HepG2 (cell line): ENCODE data around the gene ADAMTS2. TPM values are rescaled to one million over a fixed set of nuclear protein-coding genes. Genes with fewer than 3 reads are reported as not detected.

Source experiments
- ATAC-seq: fragments of 200-7000 bp; cut with Tn5 transposase; 3 replicates; pipeline ENCODE4 v1.9.1; 2020; ENCODE audit warnings: mild to moderate bottlenecking, moderate library complexity
- BruUV-seq: library from RNA; stranded (reverse); fragments of 400-500 nt; replicated peaks from 2 replicates; lab custom pipeline; 2021; lab: Mats Ljungman, UMichigan
- CTCF ChIA-PET: fragments of 300-600 bp; formaldehyde crosslinking; extraction: SDS; loops from one replicate; lab custom pipeline; 2021; ENCODE audit warnings: low total read pairs, inconsistent platforms, low intra/inter-chr PET ratio; lab: Yijun Ruan, JAX
- POLR2A ChIA-PET: fragments of 350-600 bp; sonication (Branson Sonifier 250); formaldehyde crosslinking; loops from one replicate; lab custom pipeline; 2020; ENCODE audit warnings: antibody characterized with exemption, inconsistent platforms; lab: Yijun Ruan, JAX
- DNase-seq: peaks from one replicate; pipeline ENCODE4 v3.0.0-alpha.2; 2015; ENCODE audit warnings: low spot score
- FAIRE-seq: peaks from 3 replicates; lab custom pipeline; 2011; peaks lifted over from hg19 to GRCh38; lab: Jason Lieb, UNC
- H2AFZ ChIP-seq: one replicate; pipeline ENCODE4 v1.6.1; 2011; ENCODE audit warnings: low read length, inconsistent platforms
- H3K27ac ChIP-seq: fragments of 300-600 bp; 3 replicates; pipeline ENCODE4 v1.8.0; 2011; ENCODE audit warnings: mixed run types, mild to moderate bottlenecking, mixed read lengths, low read length, inconsistent platforms; ENCODE audit not compliant: insufficient read depth; ENCODE audit errors: extremely low read length
- H3K27me3 ChIP-seq, 2 experiments: fragments of 200-600 bp in 1 of 2; 2 replicates in 1 of 2; 3 replicates in 1 of 2; pipeline versions ENCODE4 v1.6.0 to v1.8.0; 2011; ENCODE audit warnings: low read length in 2 of 2, mild to moderate bottlenecking in 2 of 2, moderate library complexity in 2 of 2, inconsistent platforms in 1 of 2; ENCODE audit not compliant: insufficient read depth in 2 of 2, control insufficient read depth in 1 of 2
- H3K36me3 ChIP-seq, 2 experiments: fragments of 200-600 bp in 1 of 2; replicated peaks in 1 of 2; 2 replicates in 1 of 2; 3 replicates in 1 of 2; pipeline versions ENCODE4 v1.5.1 to v1.8.0; 2011; ENCODE audit warnings: low read length in 2 of 2, inconsistent platforms in 1 of 2; ENCODE audit not compliant: insufficient read depth in 2 of 2, control insufficient read depth in 1 of 2
- H3K4me1 ChIP-seq: 2 replicates; pipeline ENCODE4 v1.5.1; 2012; ENCODE audit warnings: low read length, inconsistent platforms; ENCODE audit not compliant: insufficient read depth
- H3K4me2 ChIP-seq: 2 replicates; pipeline ENCODE4 v1.6.0; 2011; ENCODE audit warnings: low read depth, low read length, inconsistent platforms
- H3K4me3 ChIP-seq, 3 experiments: fragments of 200-600 bp in 1 of 3; sonication (generic), shearing (Covaris generic) in 1 of 3; replicated peaks in 1 of 3; 2 replicates each; pipeline ENCODE4 v1.5.1; 2011 to 2016; ENCODE audit warnings: low read length in 3 of 3, inconsistent platforms in 2 of 3, low read depth in 2 of 3, mild to moderate bottlenecking in 2 of 3, control low read depth in 1 of 3, mixed read lengths in 1 of 3; ENCODE audit not compliant: insufficient read depth in 1 of 3
- H3K79me2 ChIP-seq: one replicate; pipeline ENCODE4 v1.6.1; 2011; ENCODE audit warnings: low read length, inconsistent platforms; ENCODE audit not compliant: insufficient read depth
- H3K9ac ChIP-seq: 2 replicates; pipeline ENCODE4 v1.6.0; 2011; ENCODE audit warnings: mild to moderate bottlenecking, low read depth, low read length, inconsistent platforms; ENCODE audit not compliant: insufficient read depth
- H3K9me3 ChIP-seq: 2 replicates; pipeline ENCODE4 v1.5.1; 2012; ENCODE audit warnings: mild to moderate bottlenecking, low read length
- H4K20me1 ChIP-seq: 2 replicates; pipeline ENCODE4 v1.6.0; 2011; ENCODE audit warnings: inconsistent platforms, mild to moderate bottlenecking, low read length, moderate library complexity; ENCODE audit not compliant: insufficient read depth
- ATAD3A ChIP-seq: sonication (generic); formaldehyde crosslinking; IDR thresholded peaks from 2 replicates; pipeline ENCODE4 v1.4.0; 2020; ENCODE audit warnings: missing genetic modification reagents
- KDM1A ChIP-seq: IDR thresholded peaks from 2 replicates; pipeline ENCODE4 v1.6.1; 2016; ENCODE audit warnings: missing compliant biosample characterization
- NFE2L1 ChIP-seq: sonication (generic); formaldehyde crosslinking; IDR thresholded peaks from 2 replicates; pipeline ENCODE4 v1.4.0; 2020; ENCODE audit warnings: missing genetic modification reagents, mild to moderate bottlenecking, borderline replicate concordance
- PHB2 ChIP-seq: fragments of 450-650 bp; IDR thresholded peaks from 2 replicates; pipeline ENCODE4 v1.6.1; 2018; ENCODE audit not compliant: partially characterized antibody
- PHF21A ChIP-seq: sonication (generic); formaldehyde crosslinking; IDR thresholded peaks from 2 replicates; pipeline ENCODE4 v1.5.0; 2020; ENCODE audit warnings: mild to moderate bottlenecking, missing genetic modification reagents
- ZBTB21 ChIP-seq: sonication (generic); formaldehyde crosslinking; IDR thresholded peaks from 2 replicates; pipeline ENCODE4 v1.4.0; 2020; ENCODE audit warnings: missing genetic modification reagents
- ZNF180 ChIP-seq: sonication (generic); formaldehyde crosslinking; IDR thresholded peaks from 2 replicates; pipeline ENCODE4 v1.4.0; 2020; ENCODE audit warnings: low read depth, missing genetic modification reagents, borderline replicate concordance
- ZNF543 ChIP-seq: sonication (generic); formaldehyde crosslinking; IDR thresholded peaks from 2 replicates; pipeline ENCODE4 v1.4.0; 2020; ENCODE audit warnings: mild to moderate bottlenecking, missing genetic modification reagents
- WGBS: methylation state at CpG from one replicate; pipeline ENCODE4 v1.1.6; 2017; ENCODE audit warnings: low lambda C conversion rate; 5-methylcytosine and 5-hydroxymethylcytosine counted together
- in situ Hi-C: cut with HindIII; loops from 2 replicates; pipeline ENCODE4 v1.10.0; 2017; ENCODE audit warnings: low pct_unique_long_range_greater_than_20kb; ENCODE audit not compliant: extremely low pct_ligation_motif_present
- intact Hi-C: fragments of 100-400 bp; cut with micrococcal nuclease; formaldehyde crosslinking; loops from one replicate; pipeline ENCODE4 v1.10.0; 2022; ENCODE audit not compliant: unreplicated experiment
- polyA plus RNA-seq, 8 experiments: library from polyadenylated mRNA; depleted of rRNA in 3 of 8; stranded (reverse) in 7 of 8; unstranded in 1 of 8; fragments of >200 nt; fragmentation: Illumina TruSeq in 4 of 8; extraction: Trizol in 4 of 8; gene quantifications; 2 replicates each; pipeline versions ENCODE4 v1.2.1 to v1.2.3, GENCODE V29; 2011 to 2016; ENCODE audit warnings: low read depth in 4 of 8, missing spikeins in 1 of 8, mixed read lengths in 1 of 8; ENCODE audit not compliant: insufficient read depth in 1 of 8
- total RNA-seq, 5 experiments: library from RNA; depleted of rRNA; stranded (reverse); fragments of >200 nt; fragmentation: Illumina TruSeq; extraction: Trizol; gene quantifications; 2 replicates each; pipeline ENCODE4 v1.2.3, GENCODE V29; 2016; ENCODE audit warnings: low read depth in 1 of 5
- TF ChIP-seq, protein P1 (sequence below): sonication (generic); formaldehyde crosslinking; IDR thresholded peaks from 2 replicates; pipeline ENCODE4 v1.5.1; 2020; ENCODE audit warnings: missing genetic modification reagents, mild to moderate bottlenecking, borderline replicate concordance
- TF ChIP-seq, protein P2 (sequence below): fragments of 450-650 bp; IDR thresholded peaks from 2 replicates; pipeline ENCODE4 v1.6.1; 2016

The ADAMTS2 gene
- total and polyA plus RNA-seq, 2 of the 13 experiments (the other 11 are each of a cell fraction or from before 2014, with no cell fraction given), result 0.24 to 3.5 TPM

DNA sequence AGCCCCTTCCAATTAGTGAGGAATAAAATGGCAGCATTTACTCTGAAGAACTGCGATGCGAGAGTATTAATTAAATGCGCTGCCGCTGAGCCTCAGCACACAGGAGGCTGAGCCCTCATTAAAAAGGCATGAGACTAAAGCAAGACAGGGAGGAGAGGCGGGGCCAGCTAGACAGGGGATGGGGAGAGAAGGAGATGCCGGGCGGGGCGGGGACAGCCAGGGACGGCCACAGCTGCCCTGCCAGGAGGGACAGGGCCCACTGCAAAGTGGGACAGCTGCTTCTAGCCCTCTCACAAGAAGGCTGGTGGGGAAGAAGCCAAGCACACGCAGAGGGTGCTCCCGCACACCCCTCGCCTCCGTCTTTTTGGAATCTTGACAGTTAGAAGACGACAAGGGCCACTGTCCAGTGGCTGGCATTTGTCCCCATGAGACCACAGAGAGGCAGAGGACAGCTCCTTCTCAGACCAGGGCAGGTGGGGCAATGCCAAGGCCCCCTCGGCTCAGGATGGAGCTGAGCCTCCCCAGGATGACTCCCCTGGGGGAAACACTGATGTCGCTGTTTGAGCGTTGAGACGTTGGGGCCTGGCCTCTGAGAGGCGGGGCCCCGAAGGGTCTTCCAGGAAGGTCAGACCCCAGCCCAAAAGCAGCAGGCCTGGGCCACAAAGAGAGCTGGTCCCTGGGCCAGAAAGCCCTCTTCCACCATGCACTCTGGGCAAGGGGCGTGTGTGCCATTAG lies 26.9 kb downstream of the ADAMTS2 start:
- no peaks in the 10 kb centered on the region for H3K36me3 ChIP-seq
- no peaks in the 10 kb centered on the region for H4K20me1 ChIP-seq
- no peak for FAIRE-seq
- H3K4me3 ChIP-seq, result no peak overlapping the region
- H2AFZ ChIP-seq, result no peak overlapping the region
- no peaks in the 10 kb centered on the region for H3K79me2 ChIP-seq
- DNase-seq, result no peak
- no peak overlapping the region for H3K27ac ChIP-seq
- BruUV-seq, result no TSS peak
- H3K9ac ChIP-seq, result no peak overlapping the region
- peaks cover 10 to 21% of the 10 kb centered on the region in 2 experiments for H3K27me3 ChIP-seq
- TF ChIP-seq ZNF180 (CRISPR knock-in tag) (no peak), KDM1A (CRISPR knock-in tag) (no peak), ZBTB21 (CRISPR knock-in tag) (no peak), ATAD3A (no peak), PHB2 (no peak), PHF21A (CRISPR knock-in tag) (no peak), ZNF543 (CRISPR knock-in tag) (no peak)
- ATAC-seq, result no peak
- no peaks in the 10 kb centered on the region for H3K9me3 ChIP-seq
- intact Hi-C loops (no loop called here), in situ Hi-C loops (no loop called here)
- no peak overlapping the region for H3K4me2 ChIP-seq
- ChIA-PET CTCF (no interaction called here), POLR2A (no interaction called here)
- H3K4me1 ChIP-seq, result no peaks in the 10 kb centered on the region
- WGBS, result 61% methylated on average over 9 of the region's 21 CpGs

DNA sequence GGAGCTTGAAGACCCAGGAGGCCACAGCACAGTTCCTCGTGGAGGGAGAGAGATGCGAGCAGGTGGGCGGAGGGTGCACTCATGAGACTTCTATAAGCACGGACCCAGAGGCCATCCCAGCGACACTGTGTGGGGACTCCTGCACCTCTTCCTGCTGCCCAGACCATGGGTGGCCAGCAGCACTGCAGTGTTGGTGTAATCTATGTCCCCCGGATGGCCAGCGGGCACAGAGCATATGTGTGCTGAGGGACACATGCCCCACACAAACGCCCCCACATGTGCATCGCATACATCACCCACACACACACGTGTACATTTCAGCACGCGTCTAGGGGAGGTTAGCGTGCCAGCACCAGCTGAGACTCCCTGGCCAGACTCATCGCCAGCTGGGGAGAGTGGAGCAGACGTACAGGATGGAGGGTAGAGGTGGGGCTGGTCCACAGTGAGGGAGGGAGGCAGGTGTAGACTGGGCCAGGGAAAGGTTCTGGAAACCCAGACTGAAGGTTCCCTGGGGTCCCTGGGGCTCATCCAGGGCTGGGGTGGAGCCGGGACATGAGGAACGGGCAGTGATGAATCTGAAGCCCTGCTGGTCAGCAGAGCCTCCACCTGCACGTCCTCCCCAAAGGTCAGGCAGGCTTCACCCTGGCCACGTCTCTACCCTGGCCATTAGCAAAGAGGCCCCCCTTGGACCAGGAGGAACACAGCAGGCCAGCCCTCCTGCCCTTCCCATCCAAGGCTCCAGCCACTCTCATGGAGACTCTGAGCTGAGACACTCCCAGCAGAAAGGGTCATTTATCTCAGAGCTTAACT lies 27.6 kb downstream of the ADAMTS2 start:
- no peak overlapping the region for H3K4me3 ChIP-seq
- no peak for TF ChIP-seq NFE2L1 (CRISPR knock-in tag)
- TF ChIP-seq, protein P1, sequence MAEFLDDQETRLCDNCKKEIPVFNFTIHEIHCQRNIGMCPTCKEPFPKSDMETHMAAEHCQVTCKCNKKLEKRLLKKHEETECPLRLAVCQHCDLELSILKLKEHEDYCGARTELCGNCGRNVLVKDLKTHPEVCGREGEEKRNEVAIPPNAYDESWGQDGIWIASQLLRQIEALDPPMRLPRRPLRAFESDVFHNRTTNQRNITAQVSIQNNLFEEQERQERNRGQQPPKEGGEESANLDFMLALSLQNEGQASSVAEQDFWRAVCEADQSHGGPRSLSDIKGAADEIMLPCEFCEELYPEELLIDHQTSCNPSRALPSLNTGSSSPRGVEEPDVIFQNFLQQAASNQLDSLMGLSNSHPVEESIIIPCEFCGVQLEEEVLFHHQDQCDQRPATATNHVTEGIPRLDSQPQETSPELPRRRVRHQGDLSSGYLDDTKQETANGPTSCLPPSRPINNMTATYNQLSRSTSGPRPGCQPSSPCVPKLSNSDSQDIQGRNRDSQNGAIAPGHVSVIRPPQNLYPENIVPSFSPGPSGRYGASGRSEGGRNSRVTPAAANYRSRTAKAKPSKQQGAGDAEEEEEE, result no peak
- TF ChIP-seq, protein P2, sequence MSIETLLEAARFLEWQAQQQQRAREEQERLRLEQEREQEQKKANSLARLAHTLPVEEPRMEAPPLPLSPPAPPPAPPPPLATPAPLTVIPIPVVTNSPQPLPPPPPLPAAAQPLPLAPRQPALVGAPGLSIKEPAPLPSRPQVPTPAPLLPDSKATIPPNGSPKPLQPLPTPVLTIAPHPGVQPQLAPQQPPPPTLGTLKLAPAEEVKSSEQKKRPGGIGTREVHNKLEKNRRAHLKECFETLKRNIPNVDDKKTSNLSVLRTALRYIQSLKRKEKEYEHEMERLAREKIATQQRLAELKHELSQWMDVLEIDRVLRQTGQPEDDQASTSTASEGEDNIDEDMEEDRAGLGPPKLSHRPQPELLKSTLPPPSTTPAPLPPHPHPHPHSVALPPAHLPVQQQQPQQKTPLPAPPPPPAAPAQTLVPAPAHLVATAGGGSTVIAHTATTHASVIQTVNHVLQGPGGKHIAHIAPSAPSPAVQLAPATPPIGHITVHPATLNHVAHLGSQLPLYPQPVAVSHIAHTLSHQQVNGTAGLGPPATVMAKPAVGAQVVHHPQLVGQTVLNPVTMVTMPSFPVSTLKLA, result peak; percentile 89
- no peak overlapping the region for H3K9ac ChIP-seq
- intact Hi-C loops (no loop called here), in situ Hi-C loops (no loop called here)
- H3K79me2 ChIP-seq, result no peaks in the 10 kb centered on the region
- ATAC-seq (no peak), DNase-seq (no peak), FAIRE-seq (no peak)
- WGBS, result 34% methylated on average over 9 of the region's 19 CpGs
- peaks cover 7 to 16% of the 10 kb centered on the region in 2 experiments for H3K27me3 ChIP-seq
- ChIA-PET CTCF (no interaction called here), POLR2A (no interaction called here)
- no peaks in the 10 kb centered on the region for H3K9me3 ChIP-seq
- no peak overlapping the region for H2AFZ ChIP-seq
- no peaks in the 10 kb centered on the region for H3K36me3 ChIP-seq
- H3K4me2 ChIP-seq, result no peak overlapping the region
- no peak overlapping the region for H3K27ac ChIP-seq
- H4K20me1 ChIP-seq, result no peaks in the 10 kb centered on the region
- no peaks in the 10 kb centered on the region for H3K4me1 ChIP-seq
- BruUV-seq, result no TSS peak
